Stimulated activated CD8-positive, alpha-beta memory T cell treated with anti-CD3 and anti-CD28 coated beads, Interleukin-7, amount 100 ng/mL, for 4 hours (primary cell): ENCODE data around the gene LSM2.
A peak's percentile ranks its signal among the peaks of the same experiment; 100 is the strongest.
"Not testable (repeated sequence)": the region's sequence is repeated elsewhere in the genome, so short reads cannot be mapped to it uniquely, and the experiment has no call there.

ENCODE experiments used
- DNase-seq, 2 donors: peaks; one replicate each; pipeline ENCODE4 v3.0.0-alpha.2; 2020; ENCODE audit warnings: low read depth in 2 of 2

LSM2 gene

GRCh38 chr6:31797588-31797987, 9.2 kb downstream of the LSM2 start:
- no peak for DNase-seq

- DNase-seq, result no peak
Measured at GRCh38 chr6:31796993-31797385, 9.8 kb downstream of the LSM2 start.

DNA sequence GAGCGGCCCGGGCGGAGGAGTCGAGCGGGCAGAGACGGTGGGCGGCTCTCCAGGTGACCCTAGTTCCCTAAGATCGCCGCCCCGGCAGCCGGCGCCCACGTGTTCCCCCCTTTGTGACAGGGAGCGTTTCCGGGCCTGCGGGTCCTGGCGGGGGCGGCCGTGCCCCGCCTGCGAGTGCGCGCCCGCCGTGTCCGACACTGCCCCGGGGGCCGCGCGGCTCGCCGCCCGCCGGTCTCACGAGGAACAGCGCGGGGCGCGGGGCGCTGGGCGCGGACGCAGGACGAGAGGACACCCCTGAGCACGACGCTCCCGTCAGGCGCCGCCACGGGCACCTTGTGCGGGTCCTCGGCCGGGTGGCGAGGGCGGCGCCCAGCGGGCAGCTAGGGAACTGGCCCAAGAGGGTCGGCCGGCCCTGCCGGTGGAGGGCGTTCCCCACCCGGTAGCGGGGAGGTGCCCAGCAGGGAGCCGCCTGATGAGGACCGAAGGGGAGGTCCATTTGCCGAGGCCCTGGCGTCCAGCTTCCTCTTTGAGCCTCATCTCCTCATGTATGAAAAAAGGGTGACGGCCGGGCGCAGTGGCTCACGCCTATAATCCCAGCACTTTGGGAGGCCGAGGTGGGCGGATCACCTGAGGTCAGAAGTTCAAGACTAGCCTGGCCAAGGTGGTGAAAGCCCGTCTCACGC, 11.0 kb downstream of the LSM2 start, which contains the start of gene VARS1:
Gene VARS1, minus strand, starts transcription at position 137 of the 683 bp plus-strand sequence. CDS start 535 bp downstream, outside the sequence.
- peak; percentile 59 to 79 for DNase-seq

GRCh38 chr6:31794866-31795615, 11.7 kb downstream of the LSM2 start:
- no peak for DNase-seq

DNA sequence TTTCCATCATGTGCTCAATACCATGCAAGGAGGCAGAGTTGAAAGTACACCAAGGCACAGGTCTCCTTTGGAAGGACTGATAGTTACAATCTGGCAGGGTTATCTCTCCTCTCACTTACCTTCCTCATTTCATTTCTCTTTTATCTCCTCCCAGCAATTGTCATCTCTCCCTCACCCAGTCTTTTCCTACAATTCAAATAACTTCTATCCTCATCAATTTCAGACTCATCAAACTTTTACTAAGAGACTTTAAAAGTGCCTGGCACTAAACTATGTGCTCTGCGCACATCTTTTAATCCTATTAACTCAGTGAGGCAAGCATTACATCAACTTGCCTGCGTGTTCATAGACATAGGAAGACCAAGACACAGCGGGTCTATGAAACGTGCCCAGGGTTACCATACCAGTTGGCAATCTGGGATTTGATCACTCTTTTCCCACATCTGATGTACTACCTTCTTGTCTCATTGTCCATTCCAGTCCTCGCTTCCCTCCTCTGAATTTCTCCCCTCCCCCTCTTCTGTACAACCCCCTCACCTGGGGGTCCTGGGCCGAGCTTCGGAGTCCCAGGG, 12.4 kb downstream of the LSM2 start:
- DNase-seq, result no peak

DNA sequence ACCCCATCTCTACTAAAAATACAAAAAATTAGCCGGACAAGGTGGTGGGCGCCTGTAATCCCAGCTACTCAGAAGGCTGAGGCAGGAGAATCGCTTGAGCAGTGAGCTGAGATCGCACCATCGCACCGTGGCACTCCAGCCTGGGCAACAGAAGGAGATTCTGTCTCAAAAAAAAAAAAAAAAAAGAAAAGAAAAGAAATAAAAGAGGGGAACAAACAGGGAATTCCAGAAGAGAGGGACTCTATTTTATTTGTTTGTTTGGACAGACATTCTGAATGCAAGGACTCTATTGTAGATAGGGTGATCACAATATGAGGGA, 12.9 kb downstream of the LSM2 start:
- DNase-seq, result not testable (repeated sequence)

GRCh38 chr6:31792761-31793171, 14.0 kb downstream of the LSM2 start:
- no peak for DNase-seq

GRCh38 chr6:31792090-31792374, 14.7 kb downstream of the LSM2 start:
- DNase-seq, result no peak

- no peak for DNase-seq
Measured at GRCh38 chr6:31791324-31792089, 15.3 kb downstream of the LSM2 start.

DNA sequence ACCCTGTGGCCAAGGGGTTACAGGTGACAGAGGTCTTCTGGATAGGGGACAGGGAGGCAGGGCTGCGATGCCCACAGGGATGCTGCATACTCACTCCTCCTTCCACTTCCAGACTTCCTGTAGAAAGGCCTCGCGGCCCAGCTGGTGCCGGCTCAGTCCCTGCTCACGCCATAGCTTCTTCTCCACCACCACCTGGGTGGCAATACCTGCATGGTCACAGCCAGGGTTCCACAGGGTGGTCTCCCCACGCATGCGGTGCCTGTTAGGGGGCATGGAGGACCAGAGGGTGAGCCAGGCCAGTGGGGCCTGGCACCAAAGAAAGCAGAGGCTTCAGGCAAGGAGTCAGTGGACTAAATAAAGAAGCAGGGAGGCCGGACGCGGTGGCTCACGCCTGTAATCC, 21.3 kb downstream of the LSM2 start:
- DNase-seq, result no peak

DNA sequence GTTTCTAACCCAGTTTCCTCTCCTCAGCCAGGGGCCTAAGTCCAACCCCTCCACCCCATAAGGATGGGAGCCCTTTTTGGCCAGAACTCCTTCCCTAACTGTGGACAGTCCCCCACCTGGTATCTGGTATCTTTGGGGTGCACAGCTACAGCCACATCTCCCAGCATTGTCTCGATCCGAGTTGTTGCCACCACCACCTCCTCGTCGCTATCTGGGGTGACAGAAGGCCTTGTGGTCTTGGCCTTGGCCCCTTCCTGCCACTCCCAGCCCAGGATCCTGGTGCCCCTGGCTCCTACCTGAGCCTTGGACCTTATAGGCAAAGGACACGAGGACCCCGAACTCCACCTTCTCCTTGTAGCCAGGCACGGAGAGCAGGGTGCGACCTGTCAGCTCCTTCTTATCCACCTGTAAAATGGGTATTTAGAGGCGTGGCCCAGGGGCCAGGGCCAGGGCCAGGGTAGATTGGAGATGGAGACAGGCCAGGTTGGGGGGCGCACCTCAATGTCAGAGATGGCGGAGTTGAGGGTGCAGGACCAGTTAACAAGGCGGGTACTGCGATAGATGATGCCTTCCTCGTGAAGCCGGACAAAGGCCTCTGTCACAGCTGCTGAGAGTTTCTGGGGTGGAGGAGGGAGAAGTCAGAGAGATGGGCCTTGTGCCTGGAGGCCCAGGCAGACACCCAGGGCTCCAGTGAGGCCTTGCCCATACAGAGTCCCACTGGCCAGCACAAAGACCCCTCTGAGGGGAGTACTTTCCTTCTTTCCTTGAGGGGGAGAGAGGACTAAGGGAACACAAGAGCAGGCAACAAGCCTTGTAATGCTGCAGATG, 22.5 kb downstream of the LSM2 start:
- no peak for DNase-seq

DNA sequence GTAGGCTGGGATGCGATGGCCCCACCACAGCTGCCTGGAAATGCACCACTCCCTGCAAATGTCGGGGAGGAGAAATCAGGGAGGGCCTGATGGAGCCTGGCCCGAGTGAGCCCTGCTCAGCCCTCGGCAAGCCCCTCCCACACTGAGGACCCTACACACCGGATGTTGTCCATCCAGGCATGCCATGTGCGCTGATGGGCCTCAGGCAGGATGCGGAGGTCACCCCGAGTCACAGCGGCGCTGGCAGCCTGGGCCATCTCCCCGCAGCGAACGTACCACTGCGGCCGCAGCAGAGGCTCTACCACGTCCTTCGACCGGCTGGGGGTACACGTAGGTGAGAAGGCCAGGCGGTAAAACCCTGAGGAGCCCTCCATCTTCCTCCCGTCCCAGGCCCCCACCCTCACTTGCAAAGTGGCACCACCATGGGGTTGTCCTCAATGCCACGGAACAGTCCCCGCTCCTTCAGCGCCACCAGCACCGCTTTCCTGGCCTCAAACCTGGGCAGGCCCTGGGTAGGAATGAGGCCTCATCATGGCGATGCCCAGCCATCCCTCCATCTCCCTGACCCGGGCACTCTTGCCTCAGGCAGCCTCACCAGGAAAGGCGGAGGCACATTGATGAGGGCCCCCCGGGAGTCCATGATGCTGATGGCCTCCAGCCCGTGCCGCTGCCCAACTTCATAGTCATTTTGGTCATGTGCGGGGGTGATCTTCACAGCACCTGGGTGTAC, 24.5 kb downstream of the LSM2 start:
- no peak for DNase-seq

- DNase-seq, result no peak
Measured at GRCh38 chr6:31781244-31782125, 25.3 kb downstream of the LSM2 start.

GRCh38 chr6:31780507-31781243, 26.1 kb downstream of the LSM2 start:
- DNase-seq, result no peak

DNA sequence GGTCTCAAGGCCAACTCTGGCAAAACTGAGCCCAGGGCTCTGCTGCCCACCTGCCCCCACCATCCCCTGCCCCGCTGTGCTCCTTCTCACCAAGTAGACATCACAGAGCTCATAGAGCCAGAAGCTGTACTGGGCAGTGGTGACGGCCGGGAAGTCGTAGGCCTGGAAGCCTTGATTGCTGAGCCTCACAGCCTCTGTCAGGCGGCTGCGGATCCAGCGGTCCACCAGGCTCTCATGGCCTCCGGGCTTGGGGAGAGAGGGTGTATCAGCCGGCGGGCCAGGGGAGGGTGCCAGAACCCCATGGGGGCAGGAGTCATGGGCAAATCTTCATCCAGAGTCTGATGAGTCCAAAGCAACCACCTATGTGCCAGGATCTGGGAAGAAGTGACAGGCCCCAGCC, 26.9 kb downstream of the LSM2 start:
- no peak for DNase-seq

- no peak for DNase-seq
Measured at GRCh38 chr6:31778999-31779885, 27.5 kb downstream of the LSM2 start.

DNA sequence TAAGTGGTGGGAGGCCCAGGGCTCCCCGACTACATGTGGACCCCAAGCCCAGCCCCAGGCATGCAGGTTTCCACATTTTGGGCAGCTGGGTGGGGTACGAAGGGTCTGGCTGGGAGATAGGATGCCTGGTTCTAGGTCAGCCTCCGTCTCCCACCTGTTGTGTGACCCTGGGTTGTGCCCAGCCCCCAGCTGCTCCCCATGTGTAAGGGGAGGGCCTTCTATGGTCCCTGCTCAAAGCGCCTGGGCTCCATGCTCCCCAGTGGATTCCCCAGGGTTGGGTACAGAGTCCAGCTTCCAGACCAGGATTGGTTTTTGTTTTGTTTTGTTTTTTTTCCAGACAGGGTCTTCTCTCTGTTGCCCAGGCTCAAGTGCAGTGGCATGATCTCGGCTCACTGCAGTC, 28.6 kb downstream of the LSM2 start:
- no peak for DNase-seq

DNA sequence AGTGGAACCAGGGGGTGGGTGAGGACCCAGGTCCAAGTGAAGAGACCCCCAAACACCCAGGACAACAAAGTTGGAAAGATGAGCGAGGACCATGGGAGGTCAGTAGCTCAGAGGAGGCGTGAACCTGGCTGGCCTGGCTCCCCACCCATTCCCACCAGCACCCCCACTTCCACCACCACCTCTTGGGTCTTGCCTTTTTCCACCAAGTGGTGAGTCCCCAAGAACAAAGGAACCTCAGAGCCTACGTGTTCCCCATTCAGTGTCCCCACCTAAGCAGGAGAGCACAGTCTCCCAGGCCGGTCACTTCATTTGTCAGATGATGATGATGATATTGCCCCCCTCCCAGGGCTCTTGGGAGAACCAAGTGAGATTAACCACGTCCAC, 29.1 kb downstream of the LSM2 start:
- no peak for DNase-seq
